GM19351 (cell line): ENCODE results near the gene SDHAF2.
"Not testable (repeated sequence)": the region's sequence is repeated elsewhere in the genome, so short reads cannot be mapped to it uniquely, and the experiment has no call there.

ENCODE experiments used
- ATAC-seq: cut with Tn5 transposase; IDR thresholded peaks from one replicate; pipeline ENCODE4 v1.9.1; 2021; ENCODE audit warnings: mild to moderate bottlenecking, moderate library complexity; ENCODE audit not compliant: unreplicated experiment

Gene SDHAF2

DNA sequence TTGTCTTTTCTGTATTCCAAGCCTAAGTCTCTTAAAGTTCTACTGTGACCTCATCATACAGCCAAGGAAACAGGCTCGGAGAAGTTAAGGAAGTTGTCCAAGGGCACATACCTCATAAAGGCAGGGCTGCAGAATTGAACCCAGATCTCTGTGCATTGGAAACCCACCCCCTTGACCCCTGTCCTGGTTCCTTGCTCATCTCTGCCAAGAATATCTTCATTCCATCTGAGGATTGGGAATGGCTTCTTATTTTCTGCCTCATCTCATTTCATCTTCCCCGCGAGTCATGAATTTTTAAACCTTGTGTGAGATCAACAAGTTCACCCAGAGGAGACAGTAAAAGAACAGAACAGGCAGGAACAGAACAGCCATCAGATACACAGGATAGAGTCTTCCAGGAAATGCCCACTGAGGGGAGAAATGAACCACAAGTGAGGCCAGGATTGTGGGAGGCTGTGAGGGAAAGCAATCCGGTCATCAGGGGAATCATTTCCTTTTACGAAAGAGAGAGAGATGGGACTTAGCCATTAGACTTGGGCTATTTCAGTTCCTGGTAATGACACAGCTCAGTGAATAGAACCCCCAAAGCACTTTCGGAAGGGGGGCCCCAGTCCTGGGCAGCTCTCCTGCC is 44.2 kb downstream of the SDHAF2 start:
- no peak for ATAC-seq

DNA sequence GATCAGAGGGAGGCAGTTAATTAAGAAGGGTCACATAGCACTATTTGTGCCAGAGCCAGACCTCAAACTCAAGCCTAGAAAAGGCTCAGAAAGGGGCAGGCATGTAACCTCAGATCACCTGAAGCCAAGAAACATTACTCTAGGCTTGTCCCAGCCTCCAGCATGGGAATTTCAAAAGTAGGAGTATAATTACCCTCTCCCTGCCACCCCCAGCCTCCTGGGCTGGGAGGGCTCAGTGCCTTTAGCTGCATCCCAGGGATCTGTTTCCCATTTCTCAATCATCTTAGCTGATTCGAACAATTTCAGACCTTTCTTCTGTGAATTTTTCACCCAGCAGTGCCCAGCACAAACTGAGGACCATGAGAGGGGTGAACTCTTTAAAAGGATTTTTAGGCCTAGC is 45.5 kb downstream of the SDHAF2 start:
- no peak for ATAC-seq

DNA sequence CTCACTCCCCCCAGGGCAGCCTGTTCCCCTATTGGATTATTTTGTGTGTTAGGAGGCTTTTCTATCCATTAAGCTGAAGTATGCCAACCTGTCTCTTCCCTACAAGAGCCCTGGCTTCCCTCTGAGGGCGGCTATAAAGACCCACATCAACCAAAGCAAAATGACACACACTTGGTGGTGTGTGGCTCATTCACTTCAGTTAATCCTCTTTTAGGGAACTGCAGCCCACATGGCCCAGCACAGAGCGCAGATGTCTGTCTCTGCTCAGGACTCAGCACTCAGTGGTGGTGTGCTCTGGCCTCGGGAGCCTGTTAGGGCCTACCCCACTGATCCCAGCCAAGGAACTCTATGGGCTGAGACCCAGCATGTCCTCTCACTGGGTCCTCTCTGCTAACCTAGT is 46.4 kb downstream of the SDHAF2 start:
- ATAC-seq: no peak

DNA sequence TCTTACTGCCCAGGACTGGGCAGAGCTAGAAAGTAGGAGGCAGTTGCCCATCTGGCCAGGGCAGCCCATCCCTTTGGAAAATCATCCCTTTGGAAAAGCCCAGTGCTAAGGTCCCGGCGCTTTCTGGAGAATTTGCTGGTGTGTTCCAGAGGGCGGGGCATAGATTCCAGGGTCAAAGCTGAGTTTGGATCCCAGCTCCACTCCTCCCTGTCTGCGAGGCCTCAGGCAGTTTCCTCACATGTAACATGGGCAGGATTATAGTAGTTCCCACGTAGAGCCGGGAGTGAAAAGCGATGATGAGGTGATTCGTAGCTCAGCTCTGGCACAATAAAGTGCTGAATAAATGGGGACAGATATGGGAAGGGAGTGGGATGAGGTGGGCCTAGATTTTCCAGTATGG is 47.2 kb downstream of the SDHAF2 start:
- ATAC-seq: no peak

DNA sequence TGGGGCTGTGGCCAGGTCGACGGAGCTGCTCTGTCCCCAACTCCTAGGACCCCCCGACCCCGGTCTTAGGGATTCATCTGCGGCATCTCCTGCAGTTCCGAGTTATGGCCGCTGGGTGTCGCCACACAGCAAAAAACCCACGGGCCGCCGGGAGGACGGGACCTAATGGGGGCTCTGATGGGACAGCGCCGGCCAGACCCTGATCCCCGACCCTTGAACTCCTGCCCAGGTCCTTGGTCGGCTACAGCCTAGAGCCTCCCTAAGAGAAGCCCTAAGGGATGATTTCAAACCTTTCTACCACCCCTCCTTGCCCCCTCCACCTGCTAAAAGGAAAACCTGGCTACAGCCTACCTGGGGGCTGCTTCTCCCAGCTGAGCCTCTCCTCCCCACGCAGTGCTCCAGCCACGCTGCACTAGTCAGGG is 47.8 kb downstream of the SDHAF2 start:
- no peak for ATAC-seq

DNA sequence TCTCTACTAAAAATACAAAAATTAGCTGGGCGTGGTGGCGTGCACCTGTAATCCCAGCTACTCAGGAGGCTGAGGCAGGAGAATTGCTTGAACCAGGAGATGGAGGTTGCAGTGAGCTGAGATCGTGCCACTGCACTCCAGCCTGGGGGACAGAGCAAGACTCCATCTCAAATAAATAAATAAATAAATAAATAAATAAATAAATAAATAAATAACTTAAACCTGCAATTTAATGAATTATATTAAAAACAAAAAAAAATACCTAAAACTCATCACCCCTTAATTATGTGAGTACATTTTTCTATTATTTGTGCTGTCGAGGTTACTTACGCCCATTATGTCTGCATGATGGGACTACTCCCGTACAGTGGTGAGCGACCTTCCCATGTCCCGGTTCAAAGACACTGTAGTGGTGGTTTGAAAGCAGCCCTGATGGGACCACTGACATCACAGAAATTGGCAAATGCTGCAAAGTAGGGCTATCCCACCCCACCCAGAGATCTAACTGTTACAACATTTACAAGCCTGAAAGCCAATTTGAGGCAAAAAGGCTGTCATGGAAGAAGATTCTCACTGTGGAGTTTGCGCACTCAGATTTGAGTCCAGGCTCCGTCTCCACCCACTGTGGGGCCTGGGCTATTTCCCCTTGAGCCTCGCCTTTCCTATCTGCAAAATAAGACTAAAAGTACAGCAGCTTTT is 49.6 kb downstream of the SDHAF2 start:
- ATAC-seq: not testable (repeated sequence)

DNA sequence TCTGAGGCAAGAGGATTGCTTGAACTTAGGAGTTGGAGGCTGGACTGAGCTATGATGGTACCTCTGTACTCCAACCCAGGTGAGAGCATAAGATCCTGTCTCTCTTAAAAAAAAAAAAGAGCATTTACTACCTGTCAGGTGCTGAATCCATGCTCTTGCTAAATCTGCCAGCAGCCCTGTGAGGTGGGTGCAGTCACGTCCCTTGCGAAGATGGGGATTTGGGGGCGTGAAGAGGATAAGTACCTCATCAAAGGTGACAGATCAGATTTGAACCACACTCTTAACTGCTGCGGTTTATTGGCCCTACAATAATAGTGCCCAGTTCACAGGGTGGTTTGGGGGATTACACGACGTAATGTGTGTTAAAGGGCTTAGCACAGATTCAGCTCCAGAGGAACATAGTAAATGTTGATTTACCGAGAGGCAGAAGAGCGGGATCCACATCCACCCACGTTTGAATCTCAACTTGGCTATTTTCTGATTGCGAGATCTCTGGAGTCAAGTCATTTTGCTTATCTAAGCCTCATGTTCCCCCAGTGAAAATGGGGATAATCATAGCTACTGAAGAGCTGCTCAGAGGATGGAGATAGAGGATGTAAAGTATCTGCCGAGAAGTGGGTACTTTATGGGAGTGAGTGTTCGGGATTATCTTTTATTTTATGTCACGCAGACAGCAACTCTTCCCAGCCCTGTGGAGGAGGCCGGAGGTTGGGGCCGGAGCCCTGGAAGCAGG is 50.5 kb downstream of the SDHAF2 start:
- no peak for ATAC-seq

DNA sequence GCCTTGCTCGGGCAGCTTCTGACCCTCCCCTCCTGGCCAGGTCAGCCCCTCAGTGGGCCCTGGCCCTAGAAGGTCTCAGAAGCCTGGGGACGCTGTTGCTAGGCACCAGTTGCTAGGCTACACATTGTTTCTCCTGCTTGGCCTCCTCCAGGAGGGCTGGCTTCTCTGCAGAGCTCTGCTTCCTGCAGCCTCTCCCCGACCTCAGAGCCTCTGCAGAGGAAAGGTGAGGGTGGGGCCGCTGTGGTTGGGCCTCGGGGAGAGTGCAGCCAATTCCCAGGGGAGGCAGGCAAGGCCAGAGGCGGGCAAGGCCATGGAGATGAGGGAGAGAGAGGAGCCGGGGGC is 51.0 kb downstream of the SDHAF2 start:
- ATAC-seq: no peak

DNA sequence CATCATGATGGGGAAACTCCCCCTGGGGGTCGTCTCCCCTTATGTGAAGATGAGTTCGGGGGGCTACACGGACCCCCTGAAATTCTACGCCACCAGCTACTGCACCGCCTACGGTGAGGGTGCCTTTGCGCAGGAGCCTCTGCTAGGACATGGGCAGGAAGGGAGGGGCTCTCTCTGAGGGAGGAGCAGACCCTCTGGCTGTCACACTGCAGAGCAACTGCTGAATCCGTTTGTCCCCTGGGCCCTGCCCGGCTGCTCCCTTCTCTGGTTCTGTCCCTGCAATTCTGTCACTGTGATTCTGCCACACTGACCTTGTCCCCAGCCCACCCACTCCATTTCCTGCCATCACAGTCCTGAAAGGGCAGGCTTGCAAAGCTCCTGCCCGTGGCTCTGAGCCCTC is 51.9 kb downstream of the SDHAF2 start:
- no peak for ATAC-seq

DNA sequence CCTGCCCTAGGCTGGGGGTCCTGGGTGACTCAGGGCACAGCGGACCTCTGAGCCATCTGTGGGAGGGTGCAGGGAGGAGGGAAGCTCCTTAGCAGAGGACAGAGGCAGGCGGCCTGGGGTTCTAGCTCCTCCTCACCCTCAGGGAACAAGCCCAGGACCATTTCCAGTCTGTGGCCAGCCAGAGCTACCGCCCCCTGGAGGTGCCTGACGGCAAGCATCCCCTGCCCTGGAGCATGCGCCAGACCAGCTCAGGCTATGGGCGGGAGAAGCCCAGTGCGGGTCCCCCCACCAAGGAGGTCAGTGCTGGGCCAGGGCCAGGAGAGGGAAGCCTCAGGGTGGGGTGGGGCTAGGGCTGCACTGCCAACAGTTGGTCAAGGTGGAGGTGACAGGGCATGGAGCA is 52.6 kb downstream of the SDHAF2 start:
- ATAC-seq: no peak

DNA sequence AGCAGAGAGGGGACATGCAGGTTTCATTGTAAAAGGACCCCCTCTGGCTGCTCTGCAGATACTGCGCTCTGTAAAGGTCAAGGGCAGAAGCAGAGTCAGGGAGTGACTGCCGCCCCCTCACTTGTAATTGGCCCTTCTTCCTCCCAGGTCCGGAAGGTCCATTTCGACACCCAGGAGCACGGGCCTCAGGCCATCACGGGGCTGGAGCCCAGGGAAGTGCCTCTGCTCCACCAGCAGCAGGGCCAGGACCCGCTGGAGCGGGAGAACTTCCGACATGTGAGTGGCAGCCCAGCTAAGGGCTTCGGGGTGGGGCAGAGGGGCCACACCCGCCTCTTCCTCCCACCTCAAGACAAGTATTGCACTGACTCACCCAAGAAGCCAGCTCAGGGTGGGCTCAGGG is 54.6 kb downstream of the SDHAF2 start:
- no peak for ATAC-seq

DNA sequence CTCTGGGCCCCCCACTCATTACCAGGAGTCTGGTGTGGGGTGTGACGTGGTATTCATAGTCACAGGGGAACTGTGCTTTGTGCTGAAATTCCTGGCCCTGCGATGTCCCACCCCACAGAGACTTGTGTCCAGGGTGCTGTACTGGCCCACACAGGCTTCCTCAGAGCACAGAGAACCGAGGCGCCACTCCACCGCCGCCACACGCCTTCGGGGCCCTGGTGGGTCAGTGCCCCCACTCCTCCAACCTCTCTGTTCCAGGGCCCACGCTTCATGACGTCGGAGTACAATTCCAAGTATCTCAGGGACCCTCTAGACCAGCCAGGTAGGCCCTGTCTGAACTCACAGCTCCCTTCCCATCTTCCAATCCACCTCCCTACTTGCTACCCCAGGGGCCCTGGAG is 55.2 kb downstream of the SDHAF2 start:
- no peak for ATAC-seq

DNA sequence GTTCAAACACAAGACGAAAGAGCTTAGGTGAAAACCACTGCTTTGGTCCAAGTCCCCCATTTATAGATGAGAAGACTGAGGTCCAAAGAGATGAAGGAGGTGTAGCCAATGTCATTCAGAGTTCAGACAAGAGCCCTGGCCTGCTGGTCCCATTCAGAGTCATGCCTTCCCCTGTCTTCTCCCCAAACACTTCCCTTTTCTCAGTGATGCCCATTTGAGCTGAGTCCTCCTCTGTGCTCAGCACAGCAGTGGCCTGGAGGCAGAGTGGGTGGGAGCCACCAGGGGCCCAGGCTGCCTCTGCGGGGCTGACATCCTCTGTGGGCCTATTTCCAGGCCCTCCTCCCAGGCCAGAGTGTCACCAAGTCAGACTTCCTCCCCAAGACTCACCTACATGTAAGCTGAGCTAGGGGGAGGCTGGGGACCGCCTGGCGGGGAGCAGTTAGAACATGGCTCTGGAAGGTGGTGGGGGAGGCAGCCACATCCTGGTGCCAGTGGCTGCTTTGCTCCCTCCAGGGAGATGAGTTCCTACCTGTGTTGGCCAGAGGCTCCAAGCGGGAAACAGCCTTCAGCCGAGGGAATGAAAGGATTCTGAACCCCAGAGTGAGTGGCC is 56.2 kb downstream of the SDHAF2 start:
- no peak for ATAC-seq

DNA sequence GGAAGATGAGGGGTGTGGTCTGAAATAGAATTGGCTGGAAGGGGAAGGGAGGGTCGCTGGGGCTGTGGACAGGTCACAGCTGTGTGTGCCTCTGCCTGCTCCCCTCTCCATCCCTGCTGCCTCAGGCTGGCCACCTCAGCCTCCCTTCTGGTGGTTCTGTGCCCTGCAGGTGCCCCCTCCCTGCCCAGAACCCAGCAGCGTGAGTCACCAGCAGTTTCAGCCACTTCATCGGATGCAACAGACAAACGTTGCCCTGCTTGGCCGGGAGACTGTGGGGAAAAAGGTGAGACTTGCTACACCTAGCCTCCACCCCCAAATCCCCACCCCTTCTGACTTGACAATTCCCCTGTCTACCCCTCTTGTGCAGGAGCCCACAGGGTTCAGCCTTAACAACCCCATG is 56.9 kb downstream of the SDHAF2 start:
- no peak for ATAC-seq

DNA sequence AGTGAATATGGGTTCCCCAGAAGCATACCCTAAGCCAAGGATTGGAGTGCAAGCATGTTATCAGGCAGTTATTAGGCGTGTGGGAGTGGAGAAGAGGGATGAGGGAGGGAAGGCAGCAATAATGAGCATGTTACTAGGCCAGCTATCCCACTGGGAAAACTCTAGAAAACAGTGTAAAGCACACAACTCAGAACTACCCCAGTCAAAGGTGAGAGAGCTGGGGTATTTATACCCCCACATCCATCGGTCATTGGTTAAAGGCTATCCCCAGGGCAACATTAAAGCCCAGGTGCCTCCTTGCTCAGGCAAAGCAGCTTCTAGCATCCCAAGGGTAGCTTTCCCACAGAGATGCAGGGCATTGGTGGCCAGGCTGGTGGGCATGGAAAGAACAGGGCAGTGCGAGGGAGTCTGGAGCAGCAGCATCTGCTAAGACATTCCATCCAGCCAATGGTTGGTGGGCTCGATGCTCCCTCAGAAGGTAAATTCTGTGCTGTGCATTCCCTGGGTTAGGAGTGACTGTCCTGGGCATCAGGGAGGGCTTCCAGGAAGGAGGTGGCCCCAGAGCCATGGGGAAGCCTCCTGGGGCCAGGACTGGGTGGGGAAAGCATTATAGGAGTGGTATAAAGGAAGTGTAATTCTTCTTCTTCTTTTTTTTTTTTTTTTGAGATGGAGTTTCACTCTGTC is 57.6 kb downstream of the SDHAF2 start:
- no peak for ATAC-seq

DNA sequence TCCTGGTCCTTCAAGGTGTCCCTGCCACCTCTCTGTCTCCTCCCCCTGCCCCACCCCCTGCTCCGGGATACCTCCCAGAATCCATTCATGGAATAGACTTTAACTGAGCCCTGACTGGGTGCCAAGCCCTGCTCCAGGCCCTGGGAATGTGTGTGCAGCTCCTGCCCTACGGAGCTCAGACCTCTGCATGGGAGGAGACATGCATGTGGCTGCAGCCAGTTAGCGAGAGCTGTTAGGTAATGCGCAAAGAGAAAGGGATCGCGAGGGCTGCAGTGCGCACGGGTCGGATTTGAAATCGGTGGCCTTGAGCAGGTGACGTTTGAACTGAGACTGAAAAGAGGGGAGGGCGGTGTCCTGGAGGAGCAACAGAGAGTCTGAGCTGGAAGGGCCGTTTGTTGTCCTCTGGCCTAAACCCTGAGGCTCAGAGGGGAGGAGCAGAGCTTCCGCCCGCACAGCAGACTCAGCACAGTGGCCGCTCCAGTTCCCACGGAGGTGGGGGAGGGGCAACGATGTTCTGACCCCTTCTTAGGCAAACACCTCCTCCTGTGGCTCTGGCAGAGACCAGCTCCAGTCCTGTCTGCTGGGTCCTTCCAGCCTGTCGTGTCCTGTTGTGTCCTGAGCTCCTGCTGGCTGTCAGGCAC is 58.8 kb downstream of the SDHAF2 start:
- ATAC-seq: no peak

DNA sequence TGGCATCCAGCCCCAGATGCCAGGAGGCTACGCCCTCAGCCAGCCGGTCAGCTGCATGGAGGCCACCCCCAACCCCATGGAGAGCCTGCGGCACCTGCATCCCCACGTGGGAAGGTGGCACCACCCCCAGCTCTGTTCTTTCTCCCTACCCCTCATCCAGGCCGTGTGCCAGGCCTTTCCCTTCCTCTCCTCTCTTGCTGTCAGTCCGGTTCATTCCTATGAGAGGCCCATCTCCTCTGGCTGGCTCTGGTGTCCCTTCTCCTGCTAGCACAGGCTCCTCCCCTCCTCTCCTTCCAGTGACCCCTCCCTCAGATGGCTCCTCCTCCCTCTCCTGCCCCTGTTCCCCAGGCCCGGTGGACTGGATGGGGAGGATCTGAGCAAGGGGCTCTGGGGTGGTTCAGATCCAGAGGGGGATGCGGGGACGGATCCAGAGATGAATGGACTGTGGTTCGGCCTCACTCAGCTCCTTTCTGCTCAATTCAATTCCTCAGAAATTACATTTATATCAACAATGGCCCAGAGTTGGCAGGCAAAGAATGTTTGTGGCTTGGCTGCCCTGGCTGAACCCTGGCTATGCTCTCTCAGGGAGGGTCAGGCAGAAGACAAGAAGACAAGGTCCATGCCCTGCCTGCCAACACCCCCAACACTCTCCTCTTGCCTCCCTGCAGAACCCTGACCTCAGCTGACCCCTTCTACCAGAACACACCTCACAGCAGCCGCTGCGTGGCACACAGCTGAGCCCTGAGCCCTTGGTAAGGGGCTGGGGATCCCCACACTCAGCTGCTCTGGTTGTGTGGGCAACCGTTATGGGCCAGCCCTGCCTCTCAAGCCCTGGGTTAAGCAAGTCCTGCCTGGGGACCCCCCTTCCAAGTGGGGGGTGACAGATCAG is 60.2 kb downstream of the SDHAF2 start:
- ATAC-seq: no peak

DNA sequence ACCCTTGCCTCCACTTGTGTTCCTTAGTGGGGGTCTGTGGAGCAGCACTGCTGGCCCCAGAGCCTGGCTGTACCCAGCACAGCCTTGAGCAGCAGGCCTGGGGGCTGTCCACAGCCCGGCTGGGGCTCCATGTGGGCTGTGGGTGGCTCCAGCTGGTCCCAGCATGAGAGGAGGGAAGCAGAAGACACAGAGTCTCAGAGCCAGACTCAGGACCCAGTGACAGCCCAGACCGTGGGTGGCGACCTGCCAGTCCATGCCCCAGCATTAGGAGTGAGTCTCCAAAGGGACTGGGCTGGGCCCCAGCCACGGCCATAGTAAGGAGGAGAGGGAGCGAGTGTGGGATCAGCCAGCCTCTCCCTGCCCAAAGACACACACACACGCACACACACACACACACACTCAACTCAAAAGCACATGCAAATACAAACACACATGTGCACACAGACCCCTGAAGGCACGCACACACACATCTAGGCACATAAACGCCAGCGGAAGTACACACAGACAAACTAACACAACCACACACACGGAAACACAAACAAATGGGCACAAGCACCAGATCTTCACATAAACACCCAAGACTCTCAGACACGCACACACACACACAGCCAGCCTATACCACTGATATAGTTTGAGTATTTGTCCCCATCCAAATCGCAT is 61.9 kb downstream of the SDHAF2 start:
- no peak for ATAC-seq

DNA sequence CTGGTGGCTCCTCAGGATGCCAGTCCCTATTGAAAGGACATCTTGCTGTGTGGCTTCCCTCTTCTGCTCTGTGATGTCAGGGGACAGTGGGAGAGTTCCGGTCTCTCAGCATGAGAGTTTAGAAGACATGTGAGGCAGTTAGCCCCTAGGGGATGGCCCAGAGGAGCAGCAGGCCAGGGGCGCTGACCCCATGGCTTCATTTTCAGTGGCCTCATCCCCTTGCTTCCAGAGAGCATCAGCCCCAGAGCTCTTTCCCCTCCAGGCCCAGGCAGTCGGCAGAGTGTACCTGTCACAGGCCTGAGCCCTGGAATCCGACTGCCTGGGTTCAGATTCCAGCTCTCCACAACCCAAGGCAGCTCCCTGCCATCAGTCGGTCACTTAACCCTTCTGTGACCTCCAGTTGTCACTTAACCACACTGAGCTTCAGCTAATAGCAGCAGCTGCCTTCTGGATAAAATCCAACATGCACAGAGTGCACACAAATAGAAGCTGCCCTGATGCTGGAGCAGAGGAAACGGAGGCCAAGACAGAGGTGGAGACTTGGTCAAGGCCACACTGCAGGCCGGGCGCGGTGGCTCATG is 64.5 kb downstream of the SDHAF2 start:
- ATAC-seq: no peak
